ENCODE results near the gene KCTD16. TPM values are rescaled to one million over a fixed set of nuclear protein-coding genes. Genes with fewer than 3 reads are reported as not detected.

Gene KCTD16
- total RNA-seq, 1 donor from 2014 or later, result 17.5 TPM

DNA sequence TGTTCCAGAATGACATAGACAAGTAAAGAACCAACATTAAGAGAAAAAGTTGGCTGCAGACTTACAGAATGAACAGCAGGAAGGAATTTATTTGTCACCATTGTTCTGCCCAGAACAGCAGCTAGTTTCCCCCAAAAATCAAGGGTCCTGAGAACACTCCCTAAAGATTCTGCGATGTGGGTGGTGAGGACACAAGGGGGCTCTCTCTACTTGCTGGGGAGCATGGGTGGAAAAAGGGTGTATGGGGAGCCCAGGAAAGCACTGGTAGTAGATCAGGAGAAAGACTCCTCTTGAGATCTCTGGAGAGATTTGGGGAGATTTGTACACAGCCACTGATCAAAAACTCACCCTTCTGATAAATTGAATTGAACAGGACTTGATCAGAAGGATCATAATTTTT lies 316.5 kb downstream of the KCTD16 start:
- DNase-seq (ENCODE audit: low spot score in 2 of 2) (no peak), FAIRE-seq (no peak)

GRCh38 chr5:144487761-144488160 lies 317.1 kb downstream of the KCTD16 start:
- no peak for FAIRE-seq

GRCh38 chr5:144503123-144503522 lies 332.4 kb downstream of the KCTD16 start:
- FAIRE-seq, result no peak
- no peak for DNase-seq (ENCODE audit: low spot score in 2 of 2)

More at GRCh38 chr5:144487761-144488160, 317.1 kb downstream of the KCTD16 start:
- no peak for DNase-seq (ENCODE audit: low spot score in 2 of 2)

DNA sequence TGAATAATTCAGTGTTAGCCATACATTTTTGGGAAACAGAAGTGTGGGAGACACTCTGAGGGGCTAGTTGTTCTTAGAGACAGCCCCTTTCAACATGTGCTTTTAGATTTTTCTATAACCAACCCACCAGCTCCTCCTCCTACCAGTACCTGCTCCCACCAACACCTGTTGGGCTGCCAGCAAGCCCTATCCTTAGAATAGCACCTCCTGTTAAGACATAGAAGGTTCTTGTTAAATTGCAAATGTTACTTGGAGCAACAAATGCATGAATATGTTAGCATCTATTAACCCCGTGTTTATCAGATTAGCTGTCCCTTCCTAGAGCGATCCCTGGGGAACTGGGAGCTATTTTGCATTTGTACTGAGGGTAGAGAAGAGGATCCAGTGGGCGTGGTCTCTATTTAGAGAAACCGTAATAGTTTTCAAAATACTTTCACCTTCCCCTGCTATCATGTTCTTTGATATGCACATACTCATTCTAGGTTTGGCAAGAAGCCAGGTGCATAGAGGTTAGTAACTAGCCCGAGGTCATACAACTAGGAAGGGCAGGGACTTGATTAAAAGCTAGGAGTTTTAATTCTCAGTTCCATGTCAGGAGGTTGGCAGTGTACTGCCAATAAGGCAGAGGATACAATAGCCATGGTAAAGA lies 334.4 kb downstream of the KCTD16 start:
- FAIRE-seq (no peak), DNase-seq (ENCODE audit: low spot score in 2 of 2) (no peak)

- DNase-seq (ENCODE audit: low spot score in 2 of 2) (no peak), FAIRE-seq (no peak)
Observed at GRCh38 chr5:144510845-144511579, 340.3 kb downstream of the KCTD16 start.

DNA sequence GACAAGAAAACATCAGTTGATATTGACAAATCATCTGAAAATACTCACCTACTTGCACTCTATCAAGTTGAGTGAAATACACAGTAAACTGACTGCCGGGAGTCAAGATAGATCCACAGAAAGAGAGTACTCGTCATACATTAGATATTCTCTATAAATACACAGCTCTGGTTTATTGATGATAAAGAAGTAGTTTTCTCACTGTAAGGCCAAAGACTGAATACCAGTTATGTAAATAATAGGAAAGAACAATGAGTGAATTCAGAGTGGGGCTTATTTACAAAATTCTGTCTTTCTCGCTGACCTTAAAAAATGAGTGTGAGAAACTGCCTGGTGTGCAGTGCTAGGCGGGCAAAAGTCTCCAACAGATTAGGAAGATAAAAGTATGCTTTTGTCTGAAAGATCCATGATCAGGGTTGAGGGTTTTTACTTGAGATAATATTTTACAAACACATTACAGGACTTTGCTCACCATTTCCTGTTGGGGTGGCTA lies 341.0 kb downstream of the KCTD16 start:
- FAIRE-seq, result no peak
- DNase-seq (ENCODE audit: low spot score in 2 of 2), result no peak

GRCh38 chr5:144522698-144523097 lies 352.0 kb downstream of the KCTD16 start:
- no peak for DNase-seq (ENCODE audit: low spot score in 2 of 2)
- no peak for FAIRE-seq

- no peak for DNase-seq (ENCODE audit: low spot score in 2 of 2)
- no peak for FAIRE-seq
Observed at GRCh38 chr5:144525000-144525399, 354.3 kb downstream of the KCTD16 start.

- DNase-seq (ENCODE audit: low spot score in 2 of 2) (no peak), FAIRE-seq (no peak)
Observed at GRCh38 chr5:144531188-144531587, 360.5 kb downstream of the KCTD16 start.

Small RNA genes lying within 50 kb of the gene (small RNA-seq; reads per million reads assigned to genes)
- gene CKS1BP5 (not detected), gene RN7SL87P (not detected)

Other genes starting within 250 kb of the KCTD16 start
- gene YIPF5, start 214 bp upstream of the KCTD16 start, total RNA-seq, result 78.3 TPM

Measured in frontal cortex (tissue), 4 donors.